Measurements from ENCODE around the gene PIP5K1B.

- TF ChIP-seq CTCF (IDR thresholded peaks at IDR 0.05) (no peak), POLR2AphosphoS5 (IDR thresholded peaks at IDR 0.05; ENCODE audit: low read depth, low read length) (no peak)
Observed at GRCh38 chr9:68896486-68896885, 191.4 kb downstream of the PIP5K1B start.
